ENCODE data around the gene IAH1.

Gene IAH1

GRCh38 chr2:9490789-9491188 is 16.4 kb downstream of the IAH1 start:
- no peaks in the 10 kb centered on the region for H3K9me3 ChIP-seq (ENCODE audit: control insufficient read depth, insufficient read depth, low read depth, low read length)
- H3K36me3 ChIP-seq (ENCODE audit: control insufficient read depth in 2 of 2, insufficient read depth in 1 of 2, low read length in 2 of 2) = peaks cover 64 to 96% of the 10 kb centered on the region in 2 experiments
- TF ChIP-seq ZNF555 (tag by site-specific recombination; conservative IDR thresholded peaks at IDR 0.05) (no peak), ZNF530 (tag by site-specific recombination; IDR thresholded peaks at IDR 0.05; ENCODE audit: low read depth) (no peak), ZNF624 (tag by site-specific recombination; IDR thresholded peaks at IDR 0.05) (no peak), ZNF596 (tag by site-specific recombination; IDR thresholded peaks at IDR 0.05) (no peak), ZSCAN4 (tag by site-specific recombination; IDR thresholded peaks at IDR 0.05) (no peak), ZNF37A (tag by site-specific recombination; IDR thresholded peaks at IDR 0.05) (no peak), ZNF274 (IDR thresholded peaks at IDR 0.05; ENCODE audit: low read length) (no peak), ZNF274 (tag by site-specific recombination; IDR thresholded peaks at IDR 0.05; ENCODE audit: borderline replicate concordance) (no peak), ZNF670 (tag by site-specific recombination; IDR thresholded peaks at IDR 0.05; ENCODE audit: low read depth) (no peak), ZNF501 (tag by site-specific recombination; IDR thresholded peaks at IDR 0.05) (no peak), YY2 (tag by site-specific recombination; IDR thresholded peaks at IDR 0.05) (no peak)
- ChIA-PET CTCF (no interaction called here), POLR2A (no interaction called here)
- H3K27ac ChIP-seq (ENCODE audit: extremely low read depth, low read depth, low read length) = no peak overlapping the region
- H3K4me3 ChIP-seq (ENCODE audit: low read depth, low read length) = no peak overlapping the region
- H3K4me1 ChIP-seq (ENCODE audit: control insufficient read depth, insufficient read depth, low read length) = no peaks in the 10 kb centered on the region

- no peak overlapping the region for H3K27ac ChIP-seq (ENCODE audit: extremely low read depth, low read depth, low read length)
- CTCF ChIA-PET = interaction anchor here (0.9 kb wide), 1 partner anchor 54 kb away, joined by 3 read pairs; no protein-coding TSS in a partner anchor
- POLR2A ChIA-PET = interaction anchor here (0.5 kb wide), 1 partner anchor 10 kb away, joined by 3 read pairs; no protein-coding TSS in a partner anchor
- H3K4me1 ChIP-seq (ENCODE audit: control insufficient read depth, insufficient read depth, low read length) = no peaks in the 10 kb centered on the region
- TF ChIP-seq ZNF521 (tag by site-specific recombination; IDR thresholded peaks at IDR 0.05) (no peak), ZNF202 (tag by site-specific recombination; IDR thresholded peaks at IDR 0.05; ENCODE audit: borderline replicate concordance) (no peak), ZNF311 (tag by site-specific recombination; IDR thresholded peaks at IDR 0.05; ENCODE audit: borderline replicate concordance) (no peak), ZNF596 (tag by site-specific recombination; IDR thresholded peaks at IDR 0.05) (no peak), ZNF302 (tag by site-specific recombination; IDR thresholded peaks at IDR 0.05; ENCODE audit: low read depth) (no peak), ZBTB1 (tag by site-specific recombination; IDR thresholded peaks at IDR 0.05) (no peak), SALL2 (tag by site-specific recombination; IDR thresholded peaks at IDR 0.05; ENCODE audit: borderline replicate concordance) (no peak), ZNF292 (tag by site-specific recombination; IDR thresholded peaks at IDR 0.05; ENCODE audit: borderline replicate concordance, low read depth) (no peak), RBAK (tag by site-specific recombination; IDR thresholded peaks at IDR 0.05) (no peak), ZNF600 (tag by site-specific recombination; IDR thresholded peaks at IDR 0.05) (no peak), BCL11A (tag by site-specific recombination; IDR thresholded peaks at IDR 0.05; ENCODE audit: low read depth) (no peak), ZNF768 (tag by site-specific recombination; IDR thresholded peaks at IDR 0.05) (no peak), ZNF16 (tag by site-specific recombination; IDR thresholded peaks at IDR 0.05; ENCODE audit: low read depth) (no peak), ZNF670 (tag by site-specific recombination; IDR thresholded peaks at IDR 0.05; ENCODE audit: low read depth) (no peak), ZNF529 (tag by site-specific recombination; IDR thresholded peaks at IDR 0.05; ENCODE audit: insufficient replicate concordance) (no peak), INSM2 (tag by site-specific recombination; IDR thresholded peaks at IDR 0.05) (no peak), ZNF174 (tag by site-specific recombination; IDR thresholded peaks at IDR 0.05) (no peak)
- TF ChIP-seq, protein P1, sequence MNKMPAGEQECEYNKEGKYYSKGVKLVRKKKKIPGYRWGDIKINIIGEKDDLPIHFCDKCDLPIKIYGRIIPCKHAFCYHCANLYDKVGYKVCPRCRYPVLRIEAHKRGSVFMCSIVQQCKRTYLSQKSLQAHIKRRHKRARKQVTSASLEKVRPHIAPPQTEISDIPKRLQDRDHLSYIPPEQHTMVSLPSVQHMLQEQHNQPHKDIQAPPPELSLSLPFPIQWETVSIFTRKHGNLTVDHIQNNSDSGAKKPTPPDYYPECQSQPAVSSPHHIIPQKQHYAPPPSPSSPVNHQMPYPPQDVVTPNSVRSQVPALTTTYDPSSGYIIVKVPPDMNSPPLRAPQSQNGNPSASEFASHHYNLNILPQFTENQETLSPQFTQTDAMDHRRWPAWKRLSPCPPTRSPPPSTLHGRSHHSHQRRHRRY (tag by site-specific recombination; IDR thresholded peaks at IDR 0.05) = no peak
- TF ChIP-seq, protein P2, sequence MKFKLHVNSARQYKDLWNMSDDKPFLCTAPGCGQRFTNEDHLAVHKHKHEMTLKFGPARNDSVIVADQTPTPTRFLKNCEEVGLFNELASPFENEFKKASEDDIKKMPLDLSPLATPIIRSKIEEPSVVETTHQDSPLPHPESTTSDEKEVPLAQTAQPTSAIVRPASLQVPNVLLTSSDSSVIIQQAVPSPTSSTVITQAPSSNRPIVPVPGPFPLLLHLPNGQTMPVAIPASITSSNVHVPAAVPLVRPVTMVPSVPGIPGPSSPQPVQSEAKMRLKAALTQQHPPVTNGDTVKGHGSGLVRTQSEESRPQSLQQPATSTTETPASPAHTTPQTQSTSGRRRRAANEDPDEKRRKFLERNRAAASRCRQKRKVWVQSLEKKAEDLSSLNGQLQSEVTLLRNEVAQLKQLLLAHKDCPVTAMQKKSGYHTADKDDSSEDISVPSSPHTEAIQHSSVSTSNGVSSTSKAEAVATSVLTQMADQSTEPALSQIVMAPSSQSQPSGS (tag by site-specific recombination; IDR thresholded peaks at IDR 0.05; ENCODE audit: low read depth) = no peak
- TF ChIP-seq, protein P3, sequence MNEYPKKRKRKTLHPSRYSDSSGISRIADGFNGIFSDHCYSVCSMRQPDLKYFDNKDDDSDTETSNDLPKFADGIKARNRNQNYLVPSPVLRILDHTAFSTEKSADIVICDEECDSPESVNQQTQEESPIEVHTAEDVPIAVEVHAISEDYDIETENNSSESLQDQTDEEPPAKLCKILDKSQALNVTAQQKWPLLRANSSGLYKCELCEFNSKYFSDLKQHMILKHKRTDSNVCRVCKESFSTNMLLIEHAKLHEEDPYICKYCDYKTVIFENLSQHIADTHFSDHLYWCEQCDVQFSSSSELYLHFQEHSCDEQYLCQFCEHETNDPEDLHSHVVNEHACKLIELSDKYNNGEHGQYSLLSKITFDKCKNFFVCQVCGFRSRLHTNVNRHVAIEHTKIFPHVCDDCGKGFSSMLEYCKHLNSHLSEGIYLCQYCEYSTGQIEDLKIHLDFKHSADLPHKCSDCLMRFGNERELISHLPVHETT (tag by site-specific recombination; IDR thresholded peaks at IDR 0.05) = no peak
- no peaks in the 10 kb centered on the region for H3K9me3 ChIP-seq (ENCODE audit: control insufficient read depth, insufficient read depth, low read depth, low read length)
- no peak overlapping the region for H3K4me3 ChIP-seq (ENCODE audit: low read depth, low read length)
- peaks cover 54 to 90% of the 10 kb centered on the region in 2 experiments for H3K36me3 ChIP-seq (ENCODE audit: control insufficient read depth in 2 of 2, insufficient read depth in 1 of 2, low read length in 2 of 2)
These were observed 18.6 kb downstream of the IAH1 start for GRCh38 chr2:9492927-9493326.

All from HEK293 (cell line).